HG03060 (cell line): ENCODE data around the gene KIRREL3.
"Not testable (repeated sequence)": the region's sequence is repeated elsewhere in the genome, so short reads cannot be mapped to it uniquely, and the experiment has no call there.

Source experiments
- ATAC-seq: cut with Tn5 transposase; IDR thresholded peaks from one replicate; pipeline ENCODE4 v1.9.1; 2021; ENCODE audit warnings: low read depth, moderate number of reproducible peaks; ENCODE audit not compliant: unreplicated experiment

Gene KIRREL3

GRCh38 chr11:126403022-126403581 lies 597.5 kb downstream of the KIRREL3 start:
- ATAC-seq, result no peak

GRCh38 chr11:126400479-126400878 lies 600.1 kb downstream of the KIRREL3 start:
- ATAC-seq, result no peak

GRCh38 chr11:126400019-126400418 lies 600.6 kb downstream of the KIRREL3 start:
- no peak for ATAC-seq

- ATAC-seq, result no peak
Measured at GRCh38 chr11:126398721-126399120, 601.8 kb downstream of the KIRREL3 start.

GRCh38 chr11:126398296-126398695 lies 602.3 kb downstream of the KIRREL3 start:
- no peak for ATAC-seq

GRCh38 chr11:126396965-126397364 lies 603.6 kb downstream of the KIRREL3 start:
- ATAC-seq, result no peak

GRCh38 chr11:126396266-126396665 lies 604.3 kb downstream of the KIRREL3 start:
- not testable (repeated sequence) for ATAC-seq

- ATAC-seq, result not testable (repeated sequence)
Measured at GRCh38 chr11:126395784-126396183, 604.8 kb downstream of the KIRREL3 start.

- ATAC-seq, result not testable (repeated sequence)
Measured at GRCh38 chr11:126394634-126395072, 605.9 kb downstream of the KIRREL3 start.

GRCh38 chr11:126394036-126394435 lies 606.5 kb downstream of the KIRREL3 start:
- ATAC-seq, result no peak

GRCh38 chr11:126393143-126393542 lies 607.4 kb downstream of the KIRREL3 start:
- ATAC-seq, result no peak

- no peak for ATAC-seq
Measured at GRCh38 chr11:126392633-126393013, 607.9 kb downstream of the KIRREL3 start.

GRCh38 chr11:126391970-126392632 lies 608.5 kb downstream of the KIRREL3 start:
- peak; percentile 69 for ATAC-seq

GRCh38 chr11:126391286-126391954 lies 609.1 kb downstream of the KIRREL3 start:
- ATAC-seq, result no peak

GRCh38 chr11:126390272-126390867 lies 610.2 kb downstream of the KIRREL3 start:
- ATAC-seq, result no peak

GRCh38 chr11:126387857-126388256 lies 612.7 kb downstream of the KIRREL3 start:
- ATAC-seq, result no peak

- ATAC-seq, result not testable (repeated sequence)
Measured at GRCh38 chr11:126386729-126387071, 613.9 kb downstream of the KIRREL3 start.

- no peak for ATAC-seq
Measured at GRCh38 chr11:126385991-126386728, 614.4 kb downstream of the KIRREL3 start.

GRCh38 chr11:126384449-126385070 lies 616.0 kb downstream of the KIRREL3 start:
- no peak for ATAC-seq
